HCT116 (cell line): ENCODE data around the gene TMEM121. TPM values are rescaled to one million over a fixed set of nuclear protein-coding genes. Genes with fewer than 3 reads are reported as not detected.
A peak's percentile ranks its signal among the peaks of the same experiment; 100 is the strongest.

ENCODE experiments used
- ATAC-seq: fragments of 200-7000 bp; cut with Tn5 transposase; 2 replicates; pipeline ENCODE4 v1.9.1; 2020; ENCODE audit warnings: mild to moderate bottlenecking, moderate library complexity
- BruUV-seq: library from RNA; stranded (reverse); fragments of 400-500 nt; replicated peaks from 2 replicates; lab custom pipeline; 2021; lab: Mats Ljungman, UMichigan
- CTCF ChIA-PET: fragments of 300-600 bp; sonication (Branson Sonifier 250); formaldehyde crosslinking; loops from one replicate; lab custom pipeline; 2021; ENCODE audit warnings: antibody characterized with exemption; lab: Charles Lee
- POLR2A ChIA-PET: fragments of 300-600, 350-600 bp; sonication (Branson Sonifier 250); formaldehyde crosslinking; loops from one replicate; lab custom pipeline; 2021; ENCODE audit warnings: antibody characterized with exemption; lab: Charles Lee
- RAD21 ChIA-PET, 2 experiments: fragments of 300-600 bp; sonication (Branson Sonifier 250); formaldehyde crosslinking; loops; one replicate each; lab custom pipeline; 2023; ENCODE audit warnings: low total read pairs in 2 of 2; ENCODE audit not compliant: uncharacterized antibody in 2 of 2, unreplicated experiment in 2 of 2, low non-redundant PET in 1 of 2; lab: Charles Lee
- DNase-seq: peaks from one replicate; pipeline ENCODE4 v3.0.0-alpha.2; 2010; ENCODE audit warnings: low read depth, low spot score
- H2AFZ ChIP-seq: fragments of 200-600 bp; shearing (Covaris generic), sonication (generic); 2 replicates; pipeline ENCODE4 v1.6.1; 2017; ENCODE audit warnings: low read depth, mixed run types, mixed read lengths, antibody characterized with exemption, low read length; ENCODE audit not compliant: poor library complexity, severe bottlenecking
- H3K27ac ChIP-seq: 2 replicates; pipeline ENCODE4 v1.5.1; 2012; ENCODE audit warnings: low read depth, low read length
- H3K27me3 ChIP-seq: fragments of 200-600 bp; sonication (generic); 2 replicates; pipeline ENCODE4 v1.6.1; 2016; ENCODE audit warnings: mixed run types, low read length, mixed read lengths; ENCODE audit not compliant: insufficient read depth
- H3K36me3 ChIP-seq, 2 experiments: fragments of 200-500 bp in 1 of 2; fragments of 200-600 bp in 1 of 2; sonication (Bioruptor generic) in 1 of 2; sonication (generic) in 1 of 2; 2 replicates each; pipeline versions ENCODE4 v1.5.1 to v1.6.1; 2014 to 2016; ENCODE audit warnings: low read length in 2 of 2, inconsistent platforms in 1 of 2, mixed read lengths in 1 of 2, mixed run types in 1 of 2; ENCODE audit not compliant: insufficient read depth in 2 of 2, control insufficient read depth in 1 of 2
- H3K4me1 ChIP-seq, 2 experiments: fragments of 200-600 bp in 1 of 2; sonication (generic) in 1 of 2; 2 replicates each; pipeline versions ENCODE4 v1.5.1 to v1.6.1; 2012 to 2017; ENCODE audit warnings: low read length in 2 of 2, inconsistent platforms in 1 of 2, mild to moderate bottlenecking in 1 of 2, mixed read lengths in 1 of 2, mixed run types in 1 of 2, moderate library complexity in 1 of 2; ENCODE audit not compliant: insufficient read depth in 2 of 2, control insufficient read depth in 1 of 2
- H3K4me2 ChIP-seq: fragments of 200-600 bp; sonication (generic); 2 replicates; pipeline ENCODE4 v1.6.1; 2017; ENCODE audit warnings: mixed run types, low read length, mixed read lengths
- H3K4me3 ChIP-seq, 2 experiments: fragments of 200-600 bp in 1 of 2; sonication (generic) in 1 of 2; replicated peaks in 1 of 2; 2 replicates each; pipeline ENCODE4 v1.5.1; 2011 to 2016; ENCODE audit warnings: low read length in 2 of 2, control low read depth in 1 of 2, low read depth in 1 of 2, mild to moderate bottlenecking in 1 of 2, mixed read lengths in 1 of 2, mixed run types in 1 of 2
- H3K79me2 ChIP-seq: fragments of 200-600 bp; sonication (generic); 2 replicates; pipeline ENCODE4 v1.6.1; 2017; ENCODE audit warnings: mild to moderate bottlenecking, mixed run types, low read length, moderate library complexity, mixed read lengths; ENCODE audit not compliant: insufficient read depth
- H3K9ac ChIP-seq: fragments of 200-600 bp; sonication (generic); 2 replicates; pipeline ENCODE4 v1.6.1; 2016; ENCODE audit warnings: low read length, mixed read lengths
- H3K9me2 ChIP-seq: fragments of 200-600 bp; sonication (generic), shearing (Covaris generic); 2 replicates; pipeline ENCODE4 v1.6.1; 2017; ENCODE audit warnings: mixed run types, mild to moderate bottlenecking, moderate library complexity; ENCODE audit not compliant: insufficient read depth
- H3K9me3 ChIP-seq, 2 experiments: fragments of 200-500 bp in 1 of 2; fragments of 200-600 bp in 1 of 2; sonication (Bioruptor generic) in 1 of 2; sonication (generic) in 1 of 2; 2 replicates each; pipeline ENCODE4 v1.6.1; 2014 to 2017; ENCODE audit warnings: low read length in 2 of 2, mixed read lengths in 2 of 2, inconsistent platforms in 1 of 2, low read depth in 1 of 2, mild to moderate bottlenecking in 1 of 2, mixed run types in 1 of 2, moderate library complexity in 1 of 2; ENCODE audit not compliant: control insufficient read depth in 1 of 2, insufficient read depth in 1 of 2
- H4K20me1 ChIP-seq: fragments of 200-600 bp; sonication (generic), shearing (Covaris generic); 2 replicates; pipeline ENCODE4 v1.6.1; 2017; ENCODE audit warnings: mixed run types, mild to moderate bottlenecking, moderate library complexity; ENCODE audit not compliant: insufficient read depth
- CBX3 ChIP-seq: IDR thresholded peaks from 2 replicates; pipeline ENCODE4 v1.6.1; 2012; ENCODE audit warnings: low read depth
- CEBPB ChIP-seq: IDR thresholded peaks from 2 replicates; pipeline ENCODE4 v1.6.1; 2012; ENCODE audit warnings: low read depth
- CTCF ChIP-seq, 3 experiments: fragments of 200-600 bp in 1 of 3; sonication (generic) in 1 of 3; IDR thresholded peaks in 2 of 3; conservative IDR thresholded peaks in 1 of 3; 2 replicates each; pipeline ENCODE4 v1.5.1; 2012 to 2017; ENCODE audit warnings: low read depth in 2 of 3, low read length in 2 of 3, antibody characterized with exemption in 1 of 3, borderline replicate concordance in 1 of 3, control low read depth in 1 of 3, mild to moderate bottlenecking in 1 of 3, mixed read lengths in 1 of 3, mixed run types in 1 of 3, moderate library complexity in 1 of 3; ENCODE audit not compliant: insufficient read depth in 1 of 3
- EGR1 ChIP-seq: IDR thresholded peaks from 2 replicates; pipeline ENCODE4 v1.6.1; 2012; ENCODE audit warnings: low read depth
- ELF1 ChIP-seq: IDR thresholded peaks from 2 replicates; pipeline ENCODE4 v1.6.1; 2012; ENCODE audit warnings: low read depth, borderline replicate concordance
- EZH2phosphoT487 ChIP-seq: fragments of 200-600 bp; IDR thresholded peaks from 2 replicates; pipeline ENCODE4 v1.6.1; 2018; ENCODE audit warnings: antibody characterized with exemption, borderline replicate concordance
- JUND ChIP-seq: IDR thresholded peaks from 2 replicates; pipeline ENCODE4 v1.6.1; 2012
- POLR2A ChIP-seq: IDR thresholded peaks from 2 replicates; pipeline ENCODE4 v1.7.0; 2011; ENCODE audit warnings: borderline replicate concordance; ENCODE audit not compliant: insufficient read depth, insufficient read length; ENCODE audit errors: extremely low read depth
- POLR2AphosphoS5 ChIP-seq: IDR thresholded peaks from 2 replicates; pipeline ENCODE4 v1.6.1; 2011; ENCODE audit warnings: mild to moderate bottlenecking, low read depth, low read length, moderate library complexity
- SIN3A ChIP-seq: IDR thresholded peaks from 2 replicates; pipeline ENCODE4 v1.6.1; 2012; ENCODE audit warnings: low read depth
- SP1 ChIP-seq: IDR thresholded peaks from 2 replicates; pipeline ENCODE4 v1.6.1; 2012; ENCODE audit warnings: low read depth
- SRF ChIP-seq: IDR thresholded peaks from 2 replicates; pipeline ENCODE4 v1.6.1; 2012; ENCODE audit warnings: low read depth
- TCF7L2 ChIP-seq: IDR thresholded peaks from 2 replicates; pipeline ENCODE4 v1.7.0; 2011; ENCODE audit warnings: borderline replicate concordance, inconsistent platforms; ENCODE audit not compliant: insufficient read depth, insufficient read length; ENCODE audit errors: extremely low read depth
- YY1 ChIP-seq: IDR thresholded peaks from 2 replicates; pipeline ENCODE4 v1.6.1; 2011; ENCODE audit warnings: low read length, low read depth, moderate library complexity, mild to moderate bottlenecking; ENCODE audit not compliant: insufficient replicate concordance; ENCODE audit errors: extremely low read depth
- ZBTB33 ChIP-seq: IDR thresholded peaks from 2 replicates; pipeline ENCODE4 v1.6.1; 2011; ENCODE audit warnings: mild to moderate bottlenecking, low read length, moderate library complexity; ENCODE audit not compliant: insufficient replicate concordance; ENCODE audit errors: extremely low read depth
- ZFX ChIP-seq: fragments of 450-650 bp; IDR thresholded peaks from 2 replicates; pipeline ENCODE4 v1.6.1; 2017
- ZNF274 ChIP-seq: fragments of 200-500 bp; sonication (Bioruptor generic); IDR thresholded peaks from 2 replicates; pipeline ENCODE4 v1.6.1; 2014; ENCODE audit warnings: mild to moderate bottlenecking, low read depth, low read length, inconsistent platforms
- intact Hi-C: fragments of 100-400 bp; cut with micrococcal nuclease; formaldehyde crosslinking; loops from 2 replicates; pipeline ENCODE4 v1.10.0; 2022
- total RNA-seq: library from RNA; stranded (reverse); gene quantifications from one replicate; pipeline ENCODE4 v1.2.1, GENCODE V29; 2021; ENCODE audit not compliant: unreplicated experiment

The TMEM121 gene
- total RNA-seq, 1 experiment from 2014 or later, result 5.5 TPM

- H3K9ac ChIP-seq, result no peak overlapping the region
- no peaks in the 10 kb centered on the region for H3K9me2 ChIP-seq
- no peak for DNase-seq
- H3K9me3 ChIP-seq, result no peaks in the 10 kb centered on the region
- ChIA-PET POLR2A (no interaction called here), CTCF (no interaction called here), RAD21 (no interaction called here)
- H2AFZ ChIP-seq, result no peak overlapping the region
- H3K27ac ChIP-seq, result no peak overlapping the region; the same call in 1 of the 2 replicates
- no peak for ATAC-seq
- H3K27me3 ChIP-seq, result no peaks in the 10 kb centered on the region
- H3K4me2 ChIP-seq, result no peak overlapping the region
- peaks cover 5% of the 10 kb centered on the region; the same call in 1 of the 2 replicates for H3K79me2 ChIP-seq
- H3K4me1 ChIP-seq, result peaks cover 33 to 85% of the 10 kb centered on the region in 2 experiments
- no peaks in the 10 kb centered on the region for H3K36me3 ChIP-seq
- BruUV-seq, result no TSS peak
- no peaks in the 10 kb centered on the region for H4K20me1 ChIP-seq
- TF ChIP-seq SP1 (no peak), SIN3A (no peak), CBX3 (no peak), ZNF274 (no peak), ZFX (peak; percentile 26; the same call in 1 of the 2 replicates), CTCF (IDR thresholded peaks at IDR 0.05 in 2 of 3, conservative IDR thresholded peaks at IDR 0.05 in 1 of 3; ENCODE audit: borderline replicate concordance in 1 of 3, insufficient read depth in 1 of 3, low read depth in 2 of 3, low read length in 2 of 3) (peak in 1 of 3 experiments; percentile 8; a peak in 2 of 6 replicates), EZH2phosphoT487 (no peak), JUND (no peak), POLR2A (no peak), YY1 (no peak), ELF1 (no peak), POLR2AphosphoS5 (no peak), TCF7L2 (no peak), CEBPB (no peak), SRF (no peak), EGR1 (no peak), ZBTB33 (no peak)
- TF ChIP-seq, all 23 proteins: peak for 2
- no peak overlapping the region for H3K4me3 ChIP-seq
- intact Hi-C loops, result no loop called here
Observed at GRCh38 chr14:105485739-105486162, 40.6 kb upstream of the TMEM121 start.
